IMR-90 (cell line): Measurements from ENCODE around the gene PLEKHG2. TPM values are rescaled to one million over a fixed set of nuclear protein-coding genes. Genes with fewer than 3 reads are reported as not detected.

Source experiments
- ATAC-seq: fragments of 200-7000 bp; cut with Tn5 transposase; 2 replicates; pipeline ENCODE4 v1.9.1; 2020; ENCODE audit warnings: low read depth, mild to moderate bottlenecking, moderate library complexity
- BruUV-seq: library from RNA; stranded (reverse); fragments of 400-500 nt; replicated peaks from 2 replicates; lab custom pipeline; 2021; lab: Mats Ljungman, UMichigan
- CTCF ChIA-PET: fragments of 300-600 bp; formaldehyde crosslinking; extraction: SDS; loops from one replicate; lab custom pipeline; 2021; ENCODE audit warnings: antibody characterized with exemption; lab: Yijun Ruan, JAX
- POLR2A ChIA-PET: fragments of 300-600 bp; sonication (Branson Sonifier 250); formaldehyde crosslinking; loops from one replicate; lab custom pipeline; 2022; ENCODE audit warnings: antibody characterized with exemption; ENCODE audit not compliant: unreplicated experiment; lab: Charles Lee
- DNase-seq: peaks from one replicate; pipeline ENCODE4 v3.0.0; 2013
- H2AFZ ChIP-seq: replicated peaks from 2 replicates; pipeline ENCODE3; 2013; ENCODE audit warnings: low read length, mild to moderate bottlenecking; ENCODE audit not compliant: poor library complexity
- H2AK5ac ChIP-seq: 2 replicates; pipeline ENCODE4 v1.6.1; 2013; ENCODE audit warnings: low read depth, low read length, inconsistent platforms
- H2AK9ac ChIP-seq: replicated peaks from 2 replicates; pipeline ENCODE3; 2013; ENCODE audit warnings: mild to moderate bottlenecking, low read depth, low read length, moderate library complexity; ENCODE audit not compliant: poor library complexity
- H2BK120ac ChIP-seq: 2 replicates; pipeline ENCODE4 v1.6.1; 2013; ENCODE audit warnings: low read depth, low read length, inconsistent platforms
- H2BK15ac ChIP-seq: 3 replicates; pipeline ENCODE4 v1.6.1; 2013; ENCODE audit warnings: low read depth, low read length, inconsistent platforms
- H2BK20ac ChIP-seq: 2 replicates; pipeline ENCODE4 v1.6.1; 2013; ENCODE audit warnings: low read depth, mild to moderate bottlenecking, inconsistent platforms, low read length, moderate library complexity
- H2BK5ac ChIP-seq: 2 replicates; pipeline ENCODE4 v1.6.1; 2013; ENCODE audit warnings: mild to moderate bottlenecking, low read depth, low read length, inconsistent platforms; ENCODE audit not compliant: poor library complexity, severe bottlenecking
- H3K14ac ChIP-seq: replicated peaks from 2 replicates; pipeline ENCODE4 v1.6.1; 2013; ENCODE audit warnings: low read depth, low read length, inconsistent platforms
- H3K18ac ChIP-seq: 2 replicates; pipeline ENCODE4 v1.6.1; 2013; ENCODE audit warnings: low read depth, low read length, control low read depth
- H3K23ac ChIP-seq: 2 replicates; pipeline ENCODE4 v1.6.1; 2013; ENCODE audit warnings: low read depth, low read length, inconsistent platforms
- H3K27ac ChIP-seq: 2 replicates; pipeline ENCODE4 v1.5.1; 2013; ENCODE audit warnings: mild to moderate bottlenecking, control low read depth, low read length; ENCODE audit not compliant: insufficient read depth
- H3K27me3 ChIP-seq: 2 replicates; pipeline ENCODE4 v1.6.1; 2013; ENCODE audit warnings: low read length; ENCODE audit not compliant: control insufficient read depth, insufficient read depth
- H3K36me3 ChIP-seq: 2 replicates; pipeline ENCODE4 v1.6.1; 2013; ENCODE audit warnings: low read length, mixed read lengths; ENCODE audit not compliant: control insufficient read depth, insufficient read depth
- H3K4ac ChIP-seq: 2 replicates; pipeline ENCODE4 v1.6.1; 2013; ENCODE audit warnings: low read depth, low read length, inconsistent platforms
- H3K4me1 ChIP-seq: 2 replicates; pipeline ENCODE4 v1.6.1; 2013; ENCODE audit warnings: low read length, mixed read lengths; ENCODE audit not compliant: control insufficient read depth, insufficient read depth
- H3K4me2 ChIP-seq: 2 replicates; pipeline ENCODE4 v1.6.1; 2013; ENCODE audit warnings: low read depth, mild to moderate bottlenecking, control low read depth, low read length, moderate library complexity
- H3K4me3 ChIP-seq: 2 replicates; pipeline ENCODE4 v1.5.1; 2013; ENCODE audit warnings: low read depth, mild to moderate bottlenecking, control low read depth, low read length, moderate library complexity; ENCODE audit not compliant: insufficient read depth
- H3K56ac ChIP-seq: 2 replicates; pipeline ENCODE4 v1.6.1; 2013; ENCODE audit warnings: low read length, inconsistent platforms; ENCODE audit not compliant: insufficient read depth; ENCODE audit errors: extremely low read depth
- H3K79me1 ChIP-seq, 2 experiments: 2 replicates each; pipeline ENCODE4 v1.6.1; 2013; ENCODE audit warnings: low read length in 2 of 2, inconsistent platforms in 1 of 2, low read depth in 1 of 2
- H3K9ac ChIP-seq: 2 replicates; pipeline ENCODE4 v1.6.1; 2013; ENCODE audit warnings: low read depth, low read length, control low read depth
- H3K9me1 ChIP-seq: 2 replicates; pipeline ENCODE4 v1.6.1; 2013; ENCODE audit warnings: low read length, inconsistent platforms; ENCODE audit not compliant: insufficient read depth
- H3K9me3 ChIP-seq: 2 replicates; pipeline ENCODE4 v1.6.1; 2013; ENCODE audit warnings: low read length; ENCODE audit not compliant: control insufficient read depth, insufficient read depth
- H4K20me1 ChIP-seq: 2 replicates; pipeline ENCODE4 v1.6.1; 2013; ENCODE audit warnings: low read length, inconsistent platforms; ENCODE audit not compliant: insufficient read depth
- H4K5ac ChIP-seq: 2 replicates; pipeline ENCODE4 v1.6.1; 2013; ENCODE audit warnings: mild to moderate bottlenecking, low read depth, low read length, control low read depth
- H4K8ac ChIP-seq, 2 experiments: 2 replicates each; pipeline ENCODE4 v1.6.1; 2013; ENCODE audit warnings: low read depth in 2 of 2, low read length in 2 of 2, control low read depth in 1 of 2, inconsistent platforms in 1 of 2
- H4K91ac ChIP-seq: 2 replicates; pipeline ENCODE4 v1.6.1; 2013; ENCODE audit warnings: low read depth, low read length, inconsistent platforms; ENCODE audit not compliant: insufficient read depth
- BHLHE40 ChIP-seq: fragments of 150-350 bp; IDR thresholded peaks from 2 replicates; pipeline ENCODE4 v1.6.1; 2016; ENCODE audit warnings: mild to moderate bottlenecking, low read depth, low read length
- CEBPB ChIP-seq: IDR thresholded peaks from 2 replicates; pipeline ENCODE4 v1.6.1; 2012; ENCODE audit warnings: low read depth, low read length, improper control_type of control experiment
- CHD1 ChIP-seq: IDR thresholded peaks from 2 replicates; pipeline ENCODE4 v1.6.1; 2012; ENCODE audit warnings: low read depth, low read length, improper control_type of control experiment
- FOS ChIP-seq: fragments of 150-350 bp; IDR thresholded peaks from 2 replicates; pipeline ENCODE4 v1.6.1; 2016; ENCODE audit warnings: low read depth, low read length
- MAFK ChIP-seq: IDR thresholded peaks from 2 replicates; pipeline ENCODE4 v1.6.1; 2012; ENCODE audit warnings: low read depth, low read length, improper control_type of control experiment
- MAZ ChIP-seq: IDR thresholded peaks from 2 replicates; pipeline ENCODE4 v1.6.1; 2012; ENCODE audit warnings: low read depth, mild to moderate bottlenecking, low read length, improper control_type of control experiment, moderate library complexity, borderline replicate concordance
- MXI1 ChIP-seq: IDR thresholded peaks from 2 replicates; pipeline ENCODE4 v1.6.1; 2012; ENCODE audit warnings: low read depth, mild to moderate bottlenecking, low read length, moderate library complexity, borderline replicate concordance
- POLR2A ChIP-seq: IDR thresholded peaks from 2 replicates; pipeline ENCODE4 v1.6.1; 2012; ENCODE audit warnings: mild to moderate bottlenecking, low read depth, low read length
- RAD21 ChIP-seq: IDR thresholded peaks from 2 replicates; pipeline ENCODE4 v1.6.1; 2012; ENCODE audit warnings: low read length, improper control_type of control experiment
- RCOR1 ChIP-seq: IDR thresholded peaks from 2 replicates; pipeline ENCODE4 v1.6.1; 2012; ENCODE audit warnings: mild to moderate bottlenecking, low read length, improper control_type of control experiment; ENCODE audit not compliant: insufficient replicate concordance
- RFX5 ChIP-seq: IDR thresholded peaks from 2 replicates; pipeline ENCODE4 v1.8.0; 2012; ENCODE audit warnings: low read depth, mild to moderate bottlenecking, low read length, moderate library complexity
- SMC3 ChIP-seq: fragments of 150-350 bp; IDR thresholded peaks from 2 replicates; pipeline ENCODE4 v1.6.1; 2016; ENCODE audit warnings: low read depth, mild to moderate bottlenecking, antibody characterized with exemption, low read length, moderate library complexity
- USF2 ChIP-seq: fragments of 150-350 bp; IDR thresholded peaks from 2 replicates; pipeline ENCODE4 v1.6.1; 2017; ENCODE audit warnings: mild to moderate bottlenecking, antibody characterized with exemption, low read length, low read depth
- WGBS, 2 experiments: methylation state at CpG; one replicate each; pipeline versions ENCODE4 v1.1.5 to v1.1.7; 2013; ENCODE audit warnings: missing lambda C conversion rate in 2 of 2; ENCODE audit not compliant: insufficient read length in 1 of 2; ENCODE audit errors: extremely low coverage in 2 of 2; 5-methylcytosine and 5-hydroxymethylcytosine counted together
- dilution Hi-C: fragments of 300-500 bp; cut with HindIII; formaldehyde crosslinking; loops from one replicate; pipeline ENCODE4 v1.14.3; 2018; ENCODE audit warnings: low sequenced_read_pairs; ENCODE audit not compliant: unreplicated experiment
- in situ Hi-C: fragments of 300-500 bp; cut with MboI; formaldehyde crosslinking; loops from 3 replicates; pipeline ENCODE4 v1.14.3; 2019; ENCODE audit warnings: low sequenced_read_pairs, inconsistent platforms, mixed read lengths
- intact Hi-C: fragments of 100-400 bp; cut with micrococcal nuclease; formaldehyde crosslinking; loops from 2 replicates; pipeline ENCODE4 v1.10.0; 2022
- polyA plus RNA-seq, 3 experiments: library from polyadenylated mRNA; depleted of rRNA; stranded (reverse); fragments of >200 nt; gene quantifications; 2 replicates each; pipeline ENCODE4 v1.2.3, GENCODE V29; 2012; ENCODE audit warnings: low replicate concordance in 1 of 3
- total RNA-seq: library from RNA; depleted of rRNA; stranded (reverse); fragments of >200 nt; gene quantifications from 2 replicates; pipeline ENCODE4 v1.2.3, GENCODE V29; 2012
- TF ChIP-seq, protein P1 (sequence below): conservative IDR thresholded peaks from 2 replicates; pipeline ENCODE4 v1.5.1; 2012; ENCODE audit warnings: mild to moderate bottlenecking, low read depth, low read length, improper control_type of control experiment

PLEKHG2 gene
- total and polyA plus RNA-seq, 2 of the 4 experiments (the other 2 are of a cell fraction), result 6.5 to 28.3 TPM

- TF ChIP-seq USF2 (no peak), BHLHE40 (no peak), CEBPB (no peak), MAZ (no peak), POLR2A (no peak), SMC3 (no peak), FOS (no peak), MXI1 (no peak), MAFK (no peak), CHD1 (no peak), RAD21 (no peak), RFX5 (no peak), RCOR1 (no peak)
- TF ChIP-seq, protein P1, sequence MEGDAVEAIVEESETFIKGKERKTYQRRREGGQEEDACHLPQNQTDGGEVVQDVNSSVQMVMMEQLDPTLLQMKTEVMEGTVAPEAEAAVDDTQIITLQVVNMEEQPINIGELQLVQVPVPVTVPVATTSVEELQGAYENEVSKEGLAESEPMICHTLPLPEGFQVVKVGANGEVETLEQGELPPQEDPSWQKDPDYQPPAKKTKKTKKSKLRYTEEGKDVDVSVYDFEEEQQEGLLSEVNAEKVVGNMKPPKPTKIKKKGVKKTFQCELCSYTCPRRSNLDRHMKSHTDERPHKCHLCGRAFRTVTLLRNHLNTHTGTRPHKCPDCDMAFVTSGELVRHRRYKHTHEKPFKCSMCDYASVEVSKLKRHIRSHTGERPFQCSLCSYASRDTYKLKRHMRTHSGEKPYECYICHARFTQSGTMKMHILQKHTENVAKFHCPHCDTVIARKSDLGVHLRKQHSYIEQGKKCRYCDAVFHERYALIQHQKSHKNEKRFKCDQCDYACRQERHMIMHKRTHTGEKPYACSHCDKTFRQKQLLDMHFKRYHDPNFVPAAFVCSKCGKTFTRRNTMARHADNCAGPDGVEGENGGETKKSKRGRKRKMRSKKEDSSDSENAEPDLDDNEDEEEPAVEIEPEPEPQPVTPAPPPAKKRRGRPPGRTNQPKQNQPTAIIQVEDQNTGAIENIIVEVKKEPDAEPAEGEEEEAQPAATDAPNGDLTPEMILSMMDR, result no peak
- BruUV-seq, result no TSS peak
These were observed 23.8 kb upstream of the PLEKHG2 start for GRCh38 chr19:39388657-39389056.

More at GRCh38 chr19:39388657-39389056, 23.8 kb upstream of the PLEKHG2 start:
- H4K8ac ChIP-seq, result no peak overlapping the region
- H3K4me3 ChIP-seq, result no peak overlapping the region
- ChIA-PET CTCF (interaction anchor here (1.3 kb wide), 1 partner anchor 9 kb away, joined by 3 read pairs; no protein-coding TSS in a partner anchor), POLR2A (no interaction called here)
- H3K18ac ChIP-seq, result no peak overlapping the region
- H3K27ac ChIP-seq, result no peak overlapping the region
- H3K36me3 ChIP-seq, result peaks cover 48% of the 10 kb centered on the region
- no peak for ATAC-seq
- no peak overlapping the region for H3K23ac ChIP-seq
- no peak overlapping the region for H2BK5ac ChIP-seq
- H3K4ac ChIP-seq, result no peak overlapping the region
- no peak overlapping the region for H4K5ac ChIP-seq
- H3K4me1 ChIP-seq, result peaks cover 12% of the 10 kb centered on the region
- DNase-seq, result no peak
- no peak overlapping the region for H4K91ac ChIP-seq
- in situ Hi-C loops, result no loop called here
- H2BK120ac ChIP-seq, result no peak overlapping the region
- no peak overlapping the region for H3K4me2 ChIP-seq
- H2AK9ac ChIP-seq, result no peak overlapping the region
- no peak overlapping the region for H2AK5ac ChIP-seq
- no CpG with 5 or more reads among the region's 5 CpGs for WGBS, 2 experiments
- H3K14ac ChIP-seq, result no peak overlapping the region
- H3K79me1 ChIP-seq, result peaks cover 29 to 53% of the 10 kb centered on the region in 2 experiments
- no peaks in the 10 kb centered on the region for H3K9me3 ChIP-seq
- H3K9me1 ChIP-seq, result peaks cover 15% of the 10 kb centered on the region; the same call in 1 of the 2 replicates
- intact Hi-C loops, result no loop called here
- no peaks in the 10 kb centered on the region; the same call in 1 of the 2 replicates for H4K20me1 ChIP-seq
- H3K56ac ChIP-seq, result no peak overlapping the region
- no peak overlapping the region for H2AFZ ChIP-seq
- no peak overlapping the region for H3K9ac ChIP-seq
- dilution Hi-C loops, result no loop called here
- no peak overlapping the region for H2BK15ac ChIP-seq
- H2BK20ac ChIP-seq, result no peak overlapping the region
- no peaks in the 10 kb centered on the region for H3K27me3 ChIP-seq
